Amygdala (tissue), 56 donors: ENCODE data around the gene CDH6.

Source experiments
- DNase-seq, 56 donors: peaks; one replicate each; lab custom pipeline; 2025; lab: John Stamatoyannopoulos, UW

CDH6 gene

GRCh38 chr5:31193591-31194467 is at the start of gene CDH6:
CDH6 (plus strand) TSS chr5:31193686; CDS start chr5:31267474, 73,788 bp downstream.
- peak in 45 of 56 donors; percentile 2 to 60 (median 31) for DNase-seq

- no peak for DNase-seq
Measured at GRCh38 chr5:31144364-31144763, 49.1 kb upstream of the CDH6 start.

- no peak for DNase-seq
Measured at GRCh38 chr5:31148959-31149475, 44.5 kb upstream of the CDH6 start.

DNA sequence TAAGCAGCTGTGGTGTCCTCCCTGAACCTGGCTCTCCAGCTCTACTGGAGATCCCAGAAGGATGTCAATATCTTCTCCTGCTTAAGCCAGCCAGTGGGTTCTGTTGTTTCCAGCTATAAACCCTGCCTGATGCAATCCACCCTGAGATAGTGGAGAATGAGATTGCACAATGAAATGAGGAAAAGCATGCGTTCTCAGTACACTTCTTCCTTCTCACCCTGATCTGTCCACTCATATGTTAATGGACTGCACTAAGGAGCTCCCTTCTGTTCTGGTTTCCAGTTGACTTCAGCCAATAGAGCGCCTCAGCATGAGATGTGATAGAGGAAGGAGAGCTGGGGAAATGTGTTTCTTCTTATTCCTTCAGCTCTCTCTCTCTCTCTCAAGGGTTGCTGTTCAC is 40.0 kb upstream of the CDH6 start:
- no peak for DNase-seq

DNA sequence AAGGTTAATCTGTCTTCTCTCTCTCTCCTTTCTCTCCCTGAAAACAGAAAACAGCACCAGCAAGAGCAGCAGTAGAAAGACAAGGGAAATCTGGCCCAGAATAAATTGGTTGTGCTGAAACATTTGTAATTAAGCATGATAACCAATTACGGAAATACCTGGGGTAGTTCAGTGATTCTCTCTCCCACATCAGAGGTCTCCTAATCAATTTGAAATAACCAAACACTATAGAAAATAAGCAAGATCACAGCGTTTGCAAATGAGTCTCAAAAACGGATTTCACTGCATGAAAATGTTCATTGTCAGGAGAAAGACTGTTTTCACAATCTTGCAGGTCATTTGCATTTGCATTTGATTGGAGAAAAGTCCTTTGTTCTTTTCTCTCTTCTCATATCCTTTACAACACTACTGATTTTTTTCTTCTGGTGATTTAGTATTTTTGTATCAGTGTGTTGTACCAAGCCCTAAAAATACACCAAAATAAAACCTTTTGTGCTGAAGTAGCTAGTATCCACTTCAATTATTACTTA is 36.8 kb upstream of the CDH6 start:
- DNase-seq: no peak

DNA sequence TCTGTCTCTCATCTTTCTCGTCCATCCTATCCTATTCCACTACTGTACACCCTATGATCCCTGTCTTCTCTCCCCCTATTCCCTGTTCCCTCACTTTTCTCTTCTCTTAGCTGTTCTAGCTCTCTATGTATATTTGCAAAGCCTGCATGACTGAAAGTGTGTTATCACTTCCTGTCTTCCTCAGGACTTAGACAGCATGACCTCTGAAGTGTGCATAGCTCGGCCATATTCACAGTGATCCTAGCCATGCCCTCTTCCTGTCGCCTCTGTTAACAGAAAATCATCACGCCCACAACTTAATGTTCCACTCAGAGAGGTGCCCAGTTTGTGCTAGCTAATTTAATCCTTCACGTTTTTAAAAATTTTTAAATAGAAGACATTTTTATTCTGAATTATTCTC is 35.8 kb upstream of the CDH6 start:
- no peak for DNase-seq

DNA sequence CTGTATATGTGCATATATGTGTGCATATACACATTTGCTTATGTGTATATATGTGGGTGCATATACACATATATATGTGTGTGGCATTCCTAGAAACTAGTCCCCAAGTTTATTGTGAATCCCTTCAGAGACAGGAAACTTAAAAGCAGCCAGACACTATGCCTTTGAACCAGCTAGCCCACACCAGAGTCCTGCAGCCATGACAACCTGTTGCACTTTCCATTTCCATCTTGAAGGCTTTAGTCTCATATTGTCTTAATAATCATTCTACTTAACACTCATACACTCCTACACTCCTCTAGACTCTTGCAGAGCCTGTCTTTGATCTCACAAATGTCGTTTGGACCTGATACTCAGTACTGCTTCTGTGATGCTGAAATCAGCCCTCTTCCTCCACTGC is 34.8 kb upstream of the CDH6 start:
- no peak for DNase-seq

DNA sequence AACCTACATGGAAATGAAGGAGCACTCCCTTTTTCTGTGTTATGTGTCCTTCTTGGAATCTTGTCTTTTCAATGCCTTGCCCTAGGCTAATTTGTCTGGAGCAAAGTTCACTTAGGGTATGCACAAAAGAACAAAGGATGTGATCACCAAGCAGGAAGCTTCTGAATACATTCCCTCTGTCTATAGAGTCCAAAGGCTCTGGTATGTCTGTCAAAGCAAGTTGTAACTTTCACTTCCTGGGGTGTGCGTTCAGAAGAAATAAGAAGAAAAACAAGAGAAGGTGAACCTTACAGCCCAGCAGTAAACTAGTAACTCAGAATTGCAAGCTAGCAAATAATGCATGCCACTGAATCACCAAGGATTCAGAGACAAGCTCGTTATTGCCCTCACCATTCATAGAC is 31.7 kb upstream of the CDH6 start:
- no peak for DNase-seq

GRCh38 chr5:31165729-31166128 is 27.8 kb upstream of the CDH6 start:
- no peak for DNase-seq

DNA sequence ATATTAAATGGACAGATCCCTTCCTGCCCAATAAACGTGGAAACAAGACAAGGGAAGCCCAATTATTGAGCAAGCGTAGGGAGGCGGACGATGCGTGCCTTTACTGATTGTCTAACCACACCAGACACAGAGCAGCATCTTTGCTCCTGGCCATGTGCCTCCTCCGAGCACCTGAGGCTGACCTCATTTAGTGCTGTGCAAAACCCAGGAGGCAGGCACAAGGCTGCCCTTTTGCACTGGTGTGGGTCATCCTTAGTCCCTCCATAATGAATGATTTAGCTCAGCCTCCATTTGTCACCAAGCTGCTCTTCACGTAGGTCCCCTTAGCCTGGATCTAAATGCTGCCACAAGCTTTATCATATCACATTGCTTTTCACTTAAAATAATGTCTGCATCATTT is 24.1 kb upstream of the CDH6 start:
- no peak for DNase-seq

- DNase-seq: no peak
Measured at GRCh38 chr5:31172881-31173280, 20.6 kb upstream of the CDH6 start.

GRCh38 chr5:31173614-31174013 is 19.9 kb upstream of the CDH6 start:
- no peak for DNase-seq

DNA sequence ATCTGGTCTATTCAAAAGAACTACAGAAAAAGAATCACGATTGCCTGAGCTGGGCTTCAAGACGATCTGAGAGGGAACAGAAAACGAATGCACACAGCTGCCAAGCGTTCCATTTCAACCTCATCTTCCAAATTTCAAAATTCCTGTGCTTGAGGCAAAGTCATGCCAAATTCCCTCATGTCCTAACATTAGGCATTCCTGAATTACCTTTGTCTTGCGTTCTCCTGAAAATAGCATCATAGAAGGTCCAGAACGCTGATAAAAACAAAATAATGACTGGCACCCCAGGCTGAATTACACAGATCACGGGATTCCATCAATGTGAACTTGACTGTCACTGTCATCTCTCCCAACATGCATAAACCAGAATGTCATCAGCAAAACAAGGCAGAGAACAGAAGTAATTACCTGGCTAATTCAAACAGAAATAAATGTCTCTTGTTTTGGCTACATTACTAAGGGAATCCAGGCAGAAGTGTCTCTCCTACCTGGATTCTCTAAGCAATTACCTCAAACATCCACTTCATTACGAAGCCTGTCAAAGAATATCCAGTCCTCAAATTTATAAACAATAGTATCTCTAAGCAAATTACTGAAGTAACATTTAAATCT is 12.0 kb upstream of the CDH6 start:
- DNase-seq: no peak

GRCh38 chr5:31182136-31182535 is 11.3 kb upstream of the CDH6 start:
- DNase-seq: no peak

DNA sequence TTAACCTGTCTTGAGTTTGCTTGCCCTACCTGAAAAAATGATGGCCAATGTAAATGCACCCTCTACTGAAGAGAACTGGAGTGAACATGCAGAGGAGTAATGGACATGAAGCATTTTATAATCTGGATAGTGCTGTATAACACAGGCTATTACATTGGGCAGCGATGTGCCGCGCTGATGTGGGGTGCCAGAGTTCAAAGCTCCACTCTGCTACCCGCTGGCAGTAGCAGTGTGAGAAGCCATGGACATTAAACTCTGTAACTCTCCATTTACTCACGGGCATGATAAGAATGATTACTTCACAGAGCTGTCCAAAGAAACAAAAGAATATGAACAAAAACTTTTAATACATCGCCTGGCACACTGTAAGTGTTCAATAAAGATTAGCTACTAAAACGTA is 7.5 kb upstream of the CDH6 start:
- DNase-seq: no peak

DNA sequence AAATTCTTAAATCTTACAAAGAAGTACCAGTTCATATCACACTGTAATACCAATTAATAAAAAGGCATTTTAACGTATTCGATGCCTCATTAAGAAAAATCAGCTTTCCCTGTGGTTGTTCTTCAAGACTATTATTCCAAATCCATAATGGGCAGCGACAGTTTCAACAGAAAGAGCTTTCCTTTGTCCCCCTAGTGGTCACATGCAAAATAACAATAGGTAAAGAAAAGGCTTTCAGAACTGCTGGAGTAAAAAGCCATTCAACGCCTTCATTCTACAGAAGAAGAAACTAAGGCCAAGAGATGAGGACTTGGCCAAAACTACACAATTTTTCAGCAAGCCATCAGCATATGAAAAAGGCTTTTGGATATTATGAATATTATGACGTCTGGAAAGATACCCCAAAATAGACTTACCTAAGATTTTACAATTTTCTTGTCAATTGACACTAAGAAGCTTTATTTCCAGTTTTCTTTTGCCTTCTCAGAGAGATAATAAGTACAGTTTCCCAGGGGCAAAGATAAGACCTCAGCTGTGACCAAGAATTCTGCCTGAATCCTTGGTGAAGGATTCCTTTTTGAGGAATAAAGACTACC is 6.7 kb upstream of the CDH6 start:
- DNase-seq: peak in 1 of 56 donors; percentile 24

DNA sequence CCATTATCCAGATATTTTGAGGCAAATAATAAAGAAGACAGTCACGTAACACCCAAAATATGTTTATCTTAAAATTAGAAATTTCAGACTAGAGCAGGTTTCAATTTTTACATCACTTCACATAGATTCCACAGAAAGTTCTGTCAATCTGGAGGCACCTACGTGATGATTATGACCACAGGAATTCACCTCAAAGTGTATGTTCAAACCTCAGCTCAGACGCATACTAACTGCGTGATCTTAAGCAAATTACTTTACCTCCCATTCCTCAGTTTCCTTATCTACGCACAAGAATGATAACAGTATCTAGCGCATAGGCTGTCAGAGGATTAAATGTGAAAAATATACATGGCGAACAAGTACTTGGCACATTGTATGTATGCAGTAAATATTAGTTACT is 5.9 kb upstream of the CDH6 start:
- no peak for DNase-seq

DNA sequence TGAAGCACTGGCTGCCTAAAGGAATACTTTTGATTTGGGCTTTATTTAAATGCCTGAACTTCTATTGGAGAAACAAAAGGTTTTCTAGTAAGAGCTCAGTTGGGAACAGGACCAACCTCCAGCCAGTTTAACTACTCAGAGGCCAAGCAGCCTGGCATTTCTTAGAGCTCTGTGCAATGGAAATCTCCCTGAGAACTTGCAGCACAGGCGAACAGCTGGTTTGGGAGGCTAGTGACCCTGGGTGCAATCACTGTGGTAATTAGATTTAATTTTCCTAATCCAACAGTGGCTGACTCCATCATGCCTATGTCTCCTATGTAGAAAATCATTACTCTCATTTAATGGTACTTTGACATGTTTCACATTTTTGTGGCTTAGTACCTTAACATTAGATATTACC is 1.0 kb upstream of the CDH6 start:
- no peak for DNase-seq

DNA sequence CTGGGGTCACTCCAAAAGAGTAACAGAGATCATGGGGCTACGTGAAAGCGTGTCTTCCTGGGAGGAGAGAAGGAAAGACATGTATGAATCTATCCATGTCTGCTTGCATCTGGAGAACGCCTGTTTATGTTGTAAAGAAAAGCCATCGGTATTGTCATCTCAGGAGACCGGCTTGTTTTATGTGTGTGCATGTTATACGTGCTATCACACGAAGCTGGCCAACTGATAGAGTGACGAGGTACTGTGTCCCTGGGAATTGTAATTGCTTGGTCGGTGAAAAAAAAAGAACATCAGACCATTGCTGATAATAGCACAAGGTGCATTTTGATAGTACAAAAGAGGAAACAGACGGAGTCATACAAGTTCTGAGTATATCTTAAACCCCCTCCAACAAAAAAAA is 370 bp upstream of the CDH6 start:
- no peak for DNase-seq

DNA sequence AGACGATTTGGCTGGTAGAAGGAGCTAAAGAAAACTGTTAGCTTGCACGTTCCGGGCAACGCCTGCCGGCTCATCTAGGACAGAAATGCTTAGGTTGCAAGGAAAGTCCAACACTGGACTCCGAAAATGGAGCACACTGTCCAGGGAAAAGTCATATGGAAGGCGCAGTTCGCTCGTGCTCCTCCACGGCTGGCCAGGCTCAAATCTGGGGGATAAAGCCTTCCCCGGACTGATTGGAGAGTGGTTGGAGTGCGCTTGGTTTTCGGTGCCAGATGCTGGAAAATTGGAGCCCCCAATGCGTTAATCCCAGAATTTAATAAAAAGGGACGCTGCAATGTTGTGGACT is 955 bp downstream of the CDH6 start:
- peak in 1 of 56 donors; percentile 8 for DNase-seq

GRCh38 chr5:31194892-31195555 is 1.5 kb downstream of the CDH6 start:
- no peak for DNase-seq
